Neural progenitor cell (in vitro differentiated cells): ENCODE results near the gene KCNJ10. TPM values are rescaled to one million over a fixed set of nuclear protein-coding genes. Genes with fewer than 3 reads are reported as not detected.

Experiments used
- DNase-seq: peaks from one replicate; pipeline ENCODE4 v3.0.0-alpha.2; 2016; ENCODE audit warnings: low spot score
- H2AFZ ChIP-seq: fragments of 200-600 bp; sonication (generic); replicated peaks from 2 replicates; pipeline ENCODE4 v1.6.1; 2016; ENCODE audit warnings: antibody characterized with exemption
- H3F3A ChIP-seq: fragments of 200-600 bp; sonication (generic); 2 replicates; pipeline ENCODE4 v1.6.1; 2016; ENCODE audit warnings: antibody characterized with exemption, low read depth
- H3K27ac ChIP-seq: fragments of 200-600 bp; sonication (generic); 2 replicates; pipeline ENCODE4 v1.5.1; 2016; ENCODE audit warnings: mild to moderate bottlenecking
- H3K27me3 ChIP-seq: fragments of 200-600 bp; sonication (generic); 2 replicates; pipeline ENCODE4 v1.6.1; 2016; ENCODE audit warnings: mild to moderate bottlenecking, moderate library complexity
- H3K36me3 ChIP-seq: fragments of 200-600 bp; sonication (generic); 2 replicates; pipeline ENCODE4 v1.5.1; 2016
- H3K4me1 ChIP-seq: fragments of 200-600 bp; sonication (generic); 2 replicates; pipeline ENCODE4 v1.6.1; 2016; ENCODE audit warnings: mixed run types
- H3K4me2 ChIP-seq: fragments of 200-600 bp; sonication (generic); 2 replicates; pipeline ENCODE4 v1.6.1; 2016
- H3K4me3 ChIP-seq: fragments of 200-600 bp; sonication (generic); 2 replicates; pipeline ENCODE4 v1.5.1; 2016
- H3K79me2 ChIP-seq: fragments of 200-600 bp; sonication (generic); 2 replicates; pipeline ENCODE4 v1.6.1; 2016; ENCODE audit warnings: low read depth
- H3K9ac ChIP-seq: fragments of 200-600 bp; sonication (generic); 2 replicates; pipeline ENCODE4 v1.6.1; 2016
- H3K9me3 ChIP-seq: fragments of 200-600 bp; sonication (generic); 2 replicates; pipeline ENCODE4 v1.5.1; 2016; ENCODE audit warnings: low read depth
- H4K20me1 ChIP-seq: fragments of 200-600 bp; sonication (generic); 2 replicates; pipeline ENCODE4 v1.6.1; 2016; ENCODE audit warnings: low read depth
- H3K27ac Mint-ChIP-seq: 3 replicates; pipeline ENCODE4 v1.8.0; 2021; ENCODE audit warnings: mixed read lengths
- H3K27me3 Mint-ChIP-seq: 2 replicates; pipeline ENCODE4 v1.8.0; 2022; ENCODE audit warnings: low read depth, mild to moderate bottlenecking, inconsistent platforms, moderate library complexity, mixed read lengths; ENCODE audit not compliant: insufficient read depth
- H3K36me3 Mint-ChIP-seq: 3 replicates; pipeline ENCODE4 v1.8.0; 2021; ENCODE audit warnings: mixed read lengths
- H3K4me1 Mint-ChIP-seq: 3 replicates; pipeline ENCODE4 v1.8.0; 2021; ENCODE audit warnings: mixed read lengths
- H3K4me3 Mint-ChIP-seq: 3 replicates; pipeline ENCODE4 v1.8.0; 2021; ENCODE audit warnings: mild to moderate bottlenecking, moderate library complexity, mixed read lengths
- H3K9me3 Mint-ChIP-seq: 3 replicates; pipeline ENCODE4 v1.8.0; 2020; ENCODE audit warnings: mixed read lengths
- CTCF ChIP-seq: fragments of 200-600 bp; sonication (generic); IDR thresholded peaks from 2 replicates; pipeline ENCODE4 v1.5.1; 2017; ENCODE audit warnings: antibody characterized with exemption, mild to moderate bottlenecking
- EZH2 ChIP-seq: fragments of 200-600 bp; sonication (generic); IDR thresholded peaks from 2 replicates; pipeline ENCODE4 v1.6.1; 2017; ENCODE audit warnings: antibody characterized with exemption, mild to moderate bottlenecking, moderate library complexity
- EZH2phosphoT487 ChIP-seq: fragments of 200-600 bp; sonication (generic); IDR thresholded peaks from 2 replicates; pipeline ENCODE4 v1.6.1; 2017; ENCODE audit warnings: antibody characterized with exemption
- total RNA-seq: library from RNA; depleted of rRNA; stranded (reverse); fragments of >200 nt; gene quantifications from 2 replicates; pipeline ENCODE4 v1.2.3, GENCODE V29; 2015; ENCODE audit warnings: low replicate concordance

The KCNJ10 gene
- total RNA-seq, 1 donor from 2014 or later, result not detected

GRCh38 chr1:160032165-160032820 lies 37.7 kb downstream of the KCNJ10 start:
- H3F3A ChIP-seq, result peaks cover 21% of the 10 kb centered on the region
- H3K9me3 ChIP-seq, result no peaks in the 10 kb centered on the region
- Mint-ChIP-seq H3K4me3 (peak overlapping the region; percentile 98), H3K36me3 (no peaks in the 10 kb centered on the region), H3K27ac (peak overlapping the region; percentile 89), H3K9me3 (no peaks in the 10 kb centered on the region), H3K27me3 (peaks cover 3% of the 10 kb centered on the region), H3K4me1 (peaks cover 17% of the 10 kb centered on the region)
- H4K20me1 ChIP-seq, result peaks cover 9% of the 10 kb centered on the region
- TF ChIP-seq CTCF, result no peak
- no peak for TF ChIP-seq EZH2phosphoT487
- no peak for TF ChIP-seq EZH2
- no peak overlapping the region for H3K27ac ChIP-seq
- H3K9ac ChIP-seq, result peak overlapping the region; percentile 43
- H3K79me2 ChIP-seq, result peaks cover 20% of the 10 kb centered on the region
- H3K36me3 ChIP-seq, result no peaks in the 10 kb centered on the region
- peaks cover 22% of the 10 kb centered on the region for H3K27me3 ChIP-seq
- peak overlapping the region; percentile 94 for H3K4me2 ChIP-seq
- peaks cover 19% of the 10 kb centered on the region for H3K4me1 ChIP-seq
- peak overlapping the region; percentile 94 for H2AFZ ChIP-seq
- H3K4me3 ChIP-seq, result peak overlapping the region; percentile 91
- peak; percentile 36 for DNase-seq

GRCh38 chr1:160031365-160032164 lies 38.4 kb downstream of the KCNJ10 start, which contains the start of gene PIGM:
PIGM (minus strand) TSS chr1:160031990; CDS start chr1:160031739, 251 bp downstream.
- Mint-ChIP-seq H3K4me3 (peak within 1 kb of the TSS; percentile 98), H3K27me3 (peaks cover 3% of the 10 kb centered on the region), H3K36me3 (no peaks in the 10 kb centered on the region), H3K27ac (peak within 1 kb of the TSS; percentile 89), H3K4me1 (peaks cover 17% of the 10 kb centered on the region), H3K9me3 (no peaks in the 10 kb centered on the region)
- H3K4me2 ChIP-seq, result peak within 1 kb of the TSS; percentile 94
- H3K4me1 ChIP-seq, result peaks cover 19% of the 10 kb centered on the region
- H3K9ac ChIP-seq, result peak within 1 kb of the TSS; percentile 43
- peaks cover 21% of the 10 kb centered on the region for H3F3A ChIP-seq
- H2AFZ ChIP-seq, result peak within 1 kb of the TSS; percentile 94
- peak; percentile 98 for DNase-seq
- peaks cover 20% of the 10 kb centered on the region for H3K79me2 ChIP-seq
- peaks cover 9% of the 10 kb centered on the region for H4K20me1 ChIP-seq
- no peaks in the 10 kb centered on the region for H3K36me3 ChIP-seq
- no peak within 1 kb of the TSS for H3K27ac ChIP-seq
- TF ChIP-seq EZH2, result no peak
- no peak for TF ChIP-seq EZH2phosphoT487
- no peak for TF ChIP-seq CTCF
- no peaks in the 10 kb centered on the region for H3K9me3 ChIP-seq
- peaks cover 22% of the 10 kb centered on the region for H3K27me3 ChIP-seq
- H3K4me3 ChIP-seq, result peak within 1 kb of the TSS; percentile 91

- H3K27ac ChIP-seq, result no peak overlapping the region
- no peaks in the 10 kb centered on the region for H3K9me3 ChIP-seq
- peaks cover 17% of the 10 kb centered on the region for H3K4me1 Mint-ChIP-seq
- H3F3A ChIP-seq, result peaks cover 21% of the 10 kb centered on the region
- peak overlapping the region; percentile 94 for H3K4me2 ChIP-seq
- H3K36me3 ChIP-seq, result no peaks in the 10 kb centered on the region
- H3K27ac Mint-ChIP-seq, result no peak overlapping the region
- no peaks in the 10 kb centered on the region for H3K9me3 Mint-ChIP-seq
- peak; percentile 59 for DNase-seq
- peaks cover 19% of the 10 kb centered on the region for H3K4me1 ChIP-seq
- H3K36me3 Mint-ChIP-seq, result no peaks in the 10 kb centered on the region
- peak overlapping the region; percentile 98 for H3K4me3 Mint-ChIP-seq
- H4K20me1 ChIP-seq, result peaks cover 9% of the 10 kb centered on the region
- H3K27me3 Mint-ChIP-seq, result peaks cover 3% of the 10 kb centered on the region
- peaks cover 22% of the 10 kb centered on the region for H3K27me3 ChIP-seq
- TF ChIP-seq EZH2 (no peak), EZH2phosphoT487 (no peak), CTCF (no peak)
- no peak overlapping the region for H3K9ac ChIP-seq
- H2AFZ ChIP-seq, result peak overlapping the region; percentile 77
- H3K79me2 ChIP-seq, result peaks cover 20% of the 10 kb centered on the region
- H3K4me3 ChIP-seq, result peak overlapping the region; percentile 91
These were observed 39.1 kb downstream of the KCNJ10 start for GRCh38 chr1:160030657-160031364.
